Stimulated activated effector memory CD8-positive, alpha-beta T cell treated with anti-CD3 and anti-CD28 coated beads, Interleukin-12 subunit alpha, Interleukin-12 subunit beta, amount 100 ng/mL, for 72 hours (primary cell): Measurements from ENCODE around the gene PTAFR.

ENCODE experiments used
- ATAC-seq: fragments of 150-1000 bp; cut with Tn5 transposase; 2 replicates; pipeline ENCODE4 v1.10.0; 2021
- DNase-seq, 2 donors: peaks; one replicate each; pipeline ENCODE4 v3.0.0; 2021 to 2022; ENCODE audit warnings: low spot score in 2 of 2
- H3K27ac Mint-ChIP-seq: one replicate; pipeline ENCODE4 v1.8.0; 2022; ENCODE audit warnings: mild to moderate bottlenecking, mixed read lengths
- H3K36me3 Mint-ChIP-seq: one replicate; pipeline ENCODE4 v1.8.0; 2022; ENCODE audit warnings: mild to moderate bottlenecking, mixed read lengths
- H3K4me1 Mint-ChIP-seq: one replicate; pipeline ENCODE4 v1.8.0; 2022; ENCODE audit warnings: mixed read lengths
- H3K4me3 Mint-ChIP-seq: one replicate; pipeline ENCODE4 v1.8.0; 2022; ENCODE audit warnings: mild to moderate bottlenecking, mixed read lengths
- H3K9me3 Mint-ChIP-seq: one replicate; pipeline ENCODE4 v1.8.0; 2022; ENCODE audit warnings: mixed read lengths

The PTAFR gene

DNA sequence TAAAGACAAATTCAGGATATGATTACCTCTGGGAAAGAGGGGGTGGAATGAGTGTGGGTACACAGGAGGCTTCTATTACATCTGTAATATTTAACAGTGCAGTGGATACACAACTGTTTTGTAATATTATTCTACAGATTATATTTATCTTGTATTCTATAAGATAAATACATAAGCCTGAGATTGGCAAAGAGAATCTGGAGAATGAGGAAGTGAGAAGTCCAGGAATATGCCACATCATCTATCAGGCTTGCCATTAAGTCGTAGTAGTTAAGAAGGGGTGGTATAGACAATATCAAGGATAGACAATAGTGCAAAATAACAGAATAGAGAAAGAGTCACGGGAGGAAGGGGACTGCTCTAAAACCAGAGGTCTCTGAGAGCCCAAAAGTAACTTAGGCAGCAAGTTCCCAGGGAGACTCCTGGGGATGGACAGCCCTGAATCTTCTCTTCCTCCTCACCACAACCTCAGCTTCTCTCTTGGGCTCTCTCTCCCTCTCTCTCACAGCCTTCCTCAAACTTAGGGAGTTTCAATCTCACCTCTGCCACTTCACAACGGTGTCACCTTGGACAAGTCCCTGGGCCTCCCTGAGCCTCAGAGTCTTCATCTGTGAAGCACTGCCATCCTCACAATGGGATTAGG, 14.0 kb upstream of the PTAFR start:
- Mint-ChIP-seq H3K27ac (no peak overlapping the region), H3K36me3 (no peaks in the 10 kb centered on the region), H3K9me3 (no peaks in the 10 kb centered on the region), H3K4me1 (peaks cover 22% of the 10 kb centered on the region), H3K4me3 (no peak overlapping the region)
- DNase-seq: no peak
- ATAC-seq: no peak

DNA sequence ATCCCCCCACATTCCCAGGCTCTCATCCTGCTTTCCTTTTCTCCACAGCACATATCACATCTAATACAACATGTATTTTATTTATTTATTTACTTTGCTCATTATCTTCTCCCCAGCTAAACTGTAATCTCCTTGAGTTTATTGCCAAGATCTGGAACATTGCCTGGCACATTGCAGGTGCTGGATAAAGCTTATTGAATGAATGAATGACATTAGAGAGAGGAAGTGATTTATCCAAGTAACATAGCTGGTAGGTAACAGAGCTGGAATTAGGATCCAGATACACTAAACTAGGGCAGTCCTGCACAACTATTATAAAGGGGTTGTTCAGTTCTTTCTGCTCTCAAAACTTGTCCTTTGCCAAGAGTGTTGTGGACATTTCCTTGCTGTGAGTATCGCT, 8.6 kb upstream of the PTAFR start:
- no peaks in the 10 kb centered on the region for H3K36me3 Mint-ChIP-seq
- ATAC-seq: no peak

DNA sequence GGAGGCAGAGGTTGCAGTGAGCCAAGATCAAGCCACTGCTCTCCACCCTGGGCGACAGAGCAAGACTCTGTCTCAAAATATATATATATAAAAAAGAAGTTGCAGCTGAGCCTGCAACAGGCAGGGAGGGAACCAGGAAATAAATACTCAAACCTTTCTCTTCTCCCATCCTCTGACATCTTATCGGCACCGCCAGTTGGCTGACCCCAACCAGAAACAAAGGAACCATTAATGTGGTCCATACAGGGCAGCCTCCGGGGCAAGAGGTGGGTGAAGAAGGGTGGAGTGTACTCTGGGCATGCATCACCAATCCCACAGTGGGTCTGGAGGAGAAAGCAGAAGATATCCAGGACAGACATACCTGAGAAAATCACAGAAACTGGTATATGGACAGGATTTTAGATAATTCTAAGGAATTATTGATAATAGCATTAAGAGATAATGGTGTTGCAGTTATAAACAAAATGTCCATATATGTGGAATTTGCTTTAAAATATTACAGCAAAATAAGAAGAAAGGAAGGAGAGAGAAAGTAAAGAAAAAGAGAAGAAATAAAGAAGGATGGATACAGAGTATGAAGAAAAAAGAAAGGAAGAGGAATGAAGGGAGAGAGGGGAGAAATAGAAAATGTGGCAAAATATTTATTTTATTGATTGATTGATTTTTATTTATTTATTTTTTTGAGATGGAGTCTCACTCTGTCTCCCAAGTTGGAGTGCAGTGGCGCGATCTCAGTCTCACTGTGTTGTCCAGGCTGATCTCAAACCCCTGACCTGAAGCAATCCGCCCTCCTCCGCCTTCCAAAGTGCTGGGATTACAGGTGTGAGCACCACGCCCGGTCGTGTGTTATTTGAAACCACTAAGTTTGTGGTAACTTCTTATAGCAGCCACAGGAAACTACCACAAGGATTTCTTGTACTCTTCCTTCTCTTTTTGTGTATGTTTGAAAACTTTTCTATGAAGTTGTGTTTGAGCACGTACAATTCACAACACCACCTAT, 4.1 kb upstream of the PTAFR start:
- H3K4me1 Mint-ChIP-seq: peaks cover 28% of the 10 kb centered on the region
- H3K9me3 Mint-ChIP-seq: no peaks in the 10 kb centered on the region
- ATAC-seq (no peak), DNase-seq (no peak)
- no peak overlapping the region for H3K4me3 Mint-ChIP-seq
- H3K27ac Mint-ChIP-seq: peak overlapping the region; percentile 35
- H3K36me3 Mint-ChIP-seq: no peaks in the 10 kb centered on the region

More for the DNA sequence above, 8.6 kb upstream of the PTAFR start:
- Mint-ChIP-seq H3K4me3 (no peak overlapping the region), H3K9me3 (no peaks in the 10 kb centered on the region), H3K4me1 (peaks cover 11% of the 10 kb centered on the region), H3K27ac (no peak overlapping the region)
- no peak for DNase-seq

DNA sequence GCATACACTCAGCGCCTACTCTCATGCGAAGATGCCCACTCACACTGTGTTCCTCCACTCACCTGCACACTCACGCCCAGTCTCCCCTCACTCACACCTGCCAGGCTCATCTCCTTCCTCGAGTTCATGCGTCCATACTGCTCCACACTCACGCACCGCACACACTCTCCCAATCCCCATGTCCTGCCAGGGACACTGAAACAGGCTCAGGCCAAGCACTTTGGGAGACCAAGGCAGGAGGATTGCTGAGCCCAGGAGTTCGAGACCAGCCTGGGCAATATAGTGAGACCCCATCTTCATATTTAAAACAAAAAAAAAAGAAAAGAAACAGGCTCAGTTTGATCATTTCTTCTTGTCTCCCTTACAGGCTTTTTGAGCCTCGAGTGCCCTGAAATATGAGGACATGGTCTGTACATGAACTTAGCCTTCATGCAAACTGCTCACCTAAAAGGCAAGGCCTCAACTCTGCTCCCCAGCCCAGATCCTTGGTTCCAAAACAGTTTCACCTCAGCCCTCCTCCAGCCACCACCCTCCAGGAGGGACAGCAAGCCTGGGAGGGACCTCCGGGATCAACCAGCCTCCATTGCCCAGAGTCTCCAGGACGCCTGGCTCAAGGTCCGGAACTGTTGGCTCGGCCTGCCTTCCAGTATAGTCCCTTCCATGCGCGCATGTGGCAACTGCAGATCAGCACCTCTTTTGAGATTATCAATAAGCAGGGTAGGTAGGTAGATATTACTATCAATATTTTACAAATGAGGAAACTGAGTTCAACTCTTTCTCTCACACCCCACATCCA, 2.4 kb upstream of the PTAFR start:
- Mint-ChIP-seq H3K27ac (no peak overlapping the region), H3K4me1 (peaks cover 31% of the 10 kb centered on the region), H3K4me3 (no peak overlapping the region), H3K9me3 (no peaks in the 10 kb centered on the region), H3K36me3 (no peaks in the 10 kb centered on the region)
- ATAC-seq (no peak), DNase-seq (no peak)

DNA sequence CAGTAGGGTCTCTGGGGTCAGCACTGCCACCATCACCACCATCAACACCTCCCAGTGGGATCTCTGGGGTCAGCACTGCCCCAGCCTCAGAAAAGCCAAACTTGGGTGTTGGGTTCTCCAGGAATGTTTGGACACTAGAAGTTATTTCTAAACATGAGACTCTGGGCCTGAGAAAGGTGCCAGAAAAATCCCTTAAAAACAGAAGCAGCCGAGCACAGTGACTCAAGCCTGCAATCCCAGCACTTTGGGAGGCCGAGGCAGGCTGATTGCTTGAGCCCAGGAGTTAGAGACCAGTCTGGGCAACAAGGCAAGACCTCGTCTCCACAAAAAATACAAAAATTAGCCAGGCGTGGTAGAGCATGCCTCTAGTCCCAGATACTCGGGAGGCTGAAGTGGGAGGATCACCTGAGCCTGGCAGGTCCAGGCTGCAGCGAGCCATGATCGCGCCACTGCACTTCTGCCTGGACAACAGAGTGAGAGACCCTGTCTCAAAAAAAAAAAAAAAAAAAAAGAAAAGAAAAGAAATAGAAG, 470 bp downstream of the PTAFR start:
- Mint-ChIP-seq H3K4me1 (peaks cover 55% of the 10 kb centered on the region), H3K27ac (no peak overlapping the region), H3K4me3 (no peak overlapping the region), H3K9me3 (no peaks in the 10 kb centered on the region), H3K36me3 (no peaks in the 10 kb centered on the region)
- ATAC-seq: no peak
- DNase-seq: no peak

DNA sequence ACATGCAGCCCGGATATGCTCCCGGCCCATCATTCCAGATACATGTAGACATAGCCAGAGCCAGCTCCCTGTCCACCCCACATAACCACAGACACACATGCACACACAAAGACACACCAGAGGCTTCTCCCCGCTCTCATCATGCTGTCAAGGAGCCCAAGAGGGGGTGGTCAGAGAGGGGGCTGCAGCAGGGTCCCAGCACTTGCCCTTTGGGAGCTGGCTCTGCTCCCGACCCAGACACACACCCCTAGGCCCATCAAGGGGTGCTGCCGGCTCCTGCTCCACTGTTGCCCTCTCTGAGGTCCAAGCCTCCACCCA, 2.6 kb downstream of the PTAFR start:
- Mint-ChIP-seq H3K9me3 (no peaks in the 10 kb centered on the region), H3K36me3 (peaks cover 6% of the 10 kb centered on the region), H3K4me1 (peaks cover 62% of the 10 kb centered on the region), H3K27ac (no peak overlapping the region), H3K4me3 (peak overlapping the region; percentile 36)
- ATAC-seq (no peak), DNase-seq (no peak)

DNA sequence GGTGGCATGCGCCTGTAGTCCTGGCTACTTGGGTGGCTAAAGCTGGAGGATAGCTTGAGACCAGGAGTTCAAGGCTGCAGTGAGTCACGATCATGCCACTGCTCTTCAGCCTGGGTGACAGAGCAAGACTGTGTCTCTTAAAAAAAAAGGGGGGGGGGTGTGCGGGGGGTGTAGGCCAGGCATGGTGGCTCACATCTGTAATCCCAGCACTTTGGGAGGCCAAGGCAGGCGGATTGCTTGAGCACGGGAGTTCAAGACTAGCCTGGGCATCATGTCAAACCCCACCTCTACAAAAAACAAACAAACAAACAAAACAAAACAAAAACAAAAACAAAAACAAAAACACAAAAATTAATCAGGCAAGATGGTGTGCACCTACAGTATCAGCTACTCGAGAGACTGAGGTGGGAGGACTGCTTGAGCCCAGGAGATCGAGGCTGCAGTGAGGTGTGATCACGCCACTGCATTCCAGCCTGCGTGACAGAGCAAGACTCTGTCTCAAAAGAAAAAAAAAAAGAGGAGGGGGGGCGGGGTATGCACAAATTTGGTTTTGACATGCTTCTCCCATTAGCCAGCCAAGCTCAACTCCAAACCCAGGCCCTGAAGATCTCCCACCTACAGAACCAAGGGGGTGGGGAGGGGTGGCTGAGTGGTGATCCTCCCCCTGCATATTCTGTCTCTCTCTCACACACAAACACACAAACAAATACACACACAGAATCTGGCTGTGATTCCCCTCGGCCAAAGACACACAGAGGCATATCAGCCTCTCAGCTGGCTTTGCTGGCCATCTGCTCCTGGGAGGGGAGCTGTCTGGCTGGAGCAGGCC, 3.1 kb downstream of the PTAFR start:
- Mint-ChIP-seq H3K9me3 (no peaks in the 10 kb centered on the region), H3K4me3 (peak overlapping the region; percentile 36), H3K27ac (no peak overlapping the region), H3K4me1 (peaks cover 62% of the 10 kb centered on the region), H3K36me3 (peaks cover 6% of the 10 kb centered on the region)
- ATAC-seq (no peak), DNase-seq (no peak)

DNA sequence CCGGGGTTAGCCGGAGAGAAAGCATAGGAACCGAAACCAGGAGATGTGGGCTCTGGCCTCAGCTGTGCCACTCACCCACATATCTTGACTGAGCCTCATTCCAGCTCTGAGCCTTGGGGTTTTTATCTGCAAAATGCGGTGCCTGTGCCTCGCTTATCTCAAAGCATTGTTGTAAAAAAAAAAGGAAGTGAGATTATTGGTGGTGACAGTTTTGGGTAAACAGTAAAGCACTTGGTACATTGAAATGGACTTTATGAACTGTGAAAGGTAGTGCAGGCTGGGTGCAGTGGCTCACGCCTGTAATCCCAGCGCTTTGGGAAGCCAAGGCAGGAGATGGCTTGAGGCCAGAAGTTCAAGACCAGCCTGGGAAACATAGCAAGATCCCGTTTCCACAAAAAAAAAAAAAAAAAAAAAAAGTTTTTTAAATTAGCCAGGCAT, 3.8 kb downstream of the PTAFR start:
- Mint-ChIP-seq H3K9me3 (no peaks in the 10 kb centered on the region), H3K27ac (peak overlapping the region; percentile 57), H3K4me1 (peaks cover 66% of the 10 kb centered on the region), H3K4me3 (peak overlapping the region; percentile 36), H3K36me3 (peaks cover 6% of the 10 kb centered on the region)
- DNase-seq: peak in 1 of 2 donors; percentile 15
- peak; percentile 67 for ATAC-seq

DNA sequence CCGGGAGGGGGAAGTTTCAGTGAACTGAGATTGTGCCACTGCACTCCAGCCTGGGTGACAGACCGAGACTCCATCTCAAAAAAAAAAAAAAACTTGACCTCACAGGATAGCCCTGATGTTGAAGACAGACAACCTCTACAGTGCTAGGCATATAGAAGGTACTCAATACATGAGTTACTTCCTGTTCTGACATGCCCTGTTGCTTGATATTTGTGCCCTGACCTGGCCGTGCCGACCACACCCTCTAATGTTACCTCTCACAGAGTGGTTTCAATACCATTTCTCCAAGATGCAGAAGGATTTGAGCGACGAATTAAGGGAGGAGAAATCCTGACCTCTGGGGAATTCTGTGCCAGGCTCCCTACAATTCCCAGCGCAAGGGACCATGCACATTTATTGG, 5.2 kb downstream of the PTAFR start:
- Mint-ChIP-seq H3K27ac (no peak overlapping the region), H3K4me1 (peaks cover 57% of the 10 kb centered on the region), H3K9me3 (no peaks in the 10 kb centered on the region), H3K4me3 (no peak overlapping the region), H3K36me3 (peaks cover 6% of the 10 kb centered on the region)
- DNase-seq (no peak), ATAC-seq (no peak)

DNA sequence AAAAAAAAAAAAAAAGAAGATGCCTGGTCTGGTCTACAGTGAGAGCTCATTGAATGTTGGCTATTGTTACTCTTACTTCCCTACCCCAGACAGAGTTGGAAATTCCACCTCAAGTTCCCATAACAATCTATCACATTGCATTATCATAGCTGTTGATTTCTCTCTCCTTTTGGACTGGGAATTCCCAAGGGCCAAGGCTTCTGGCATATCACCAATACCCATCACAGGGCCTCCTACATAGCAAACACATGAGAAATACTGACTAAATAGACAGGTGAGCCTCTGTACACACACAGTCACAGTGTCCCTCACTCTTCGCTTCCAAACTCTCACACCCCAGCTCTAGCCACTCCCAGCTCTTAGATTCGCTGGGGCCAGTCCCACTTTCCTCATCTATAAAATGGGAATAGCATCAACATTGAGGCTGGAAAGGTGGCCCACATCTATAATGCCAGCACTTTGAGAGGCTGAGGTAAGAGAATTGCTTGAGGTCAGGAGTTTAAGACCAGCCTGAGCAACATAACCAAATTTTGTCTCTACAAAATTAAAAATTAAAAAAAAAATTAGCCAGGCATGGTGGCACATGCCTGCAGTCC, 6.4 kb downstream of the PTAFR start:
- no peak for DNase-seq
- H3K27ac Mint-ChIP-seq: no peak overlapping the region
- peaks cover 56% of the 10 kb centered on the region for H3K4me1 Mint-ChIP-seq
- no peaks in the 10 kb centered on the region for H3K9me3 Mint-ChIP-seq
- peaks cover 6% of the 10 kb centered on the region for H3K36me3 Mint-ChIP-seq
- H3K4me3 Mint-ChIP-seq: no peak overlapping the region
- no peak for ATAC-seq

DNA sequence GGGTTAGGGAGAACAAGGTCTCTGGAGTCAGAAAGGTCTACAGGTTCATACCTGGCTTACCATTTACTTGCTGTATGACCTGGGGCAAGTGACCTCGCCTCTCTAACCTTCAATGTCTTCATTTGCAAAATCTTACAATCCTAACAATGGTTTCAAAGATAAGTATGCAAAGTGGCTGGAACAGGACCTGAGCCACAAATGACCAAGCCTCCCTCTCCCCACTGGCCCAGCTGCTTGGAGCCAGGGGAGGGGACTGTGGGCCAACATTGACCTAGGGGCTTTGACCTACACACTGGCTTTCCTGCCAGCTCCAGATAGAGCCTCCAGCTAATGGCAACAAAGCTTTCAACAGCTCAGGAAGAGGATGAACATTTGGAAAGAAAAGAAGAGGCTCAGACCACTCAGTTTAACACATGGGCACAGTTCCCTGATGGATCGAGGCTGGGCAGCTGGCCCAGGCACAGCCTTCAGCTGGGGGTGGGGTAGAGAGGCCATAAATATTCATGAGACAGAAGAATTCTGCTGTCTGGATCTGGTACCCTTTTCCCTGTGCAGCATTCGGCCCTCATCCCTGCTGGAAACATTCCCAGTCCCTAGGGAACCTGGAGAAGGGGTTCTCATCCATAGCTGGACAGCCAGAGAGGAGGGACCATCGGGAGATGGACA, 12.9 kb downstream of the PTAFR start:
- Mint-ChIP-seq H3K4me3 (no peak overlapping the region), H3K4me1 (peaks cover 22% of the 10 kb centered on the region), H3K36me3 (no peaks in the 10 kb centered on the region), H3K27ac (no peak overlapping the region), H3K9me3 (no peaks in the 10 kb centered on the region)
- ATAC-seq (no peak), DNase-seq (no peak)

DNA sequence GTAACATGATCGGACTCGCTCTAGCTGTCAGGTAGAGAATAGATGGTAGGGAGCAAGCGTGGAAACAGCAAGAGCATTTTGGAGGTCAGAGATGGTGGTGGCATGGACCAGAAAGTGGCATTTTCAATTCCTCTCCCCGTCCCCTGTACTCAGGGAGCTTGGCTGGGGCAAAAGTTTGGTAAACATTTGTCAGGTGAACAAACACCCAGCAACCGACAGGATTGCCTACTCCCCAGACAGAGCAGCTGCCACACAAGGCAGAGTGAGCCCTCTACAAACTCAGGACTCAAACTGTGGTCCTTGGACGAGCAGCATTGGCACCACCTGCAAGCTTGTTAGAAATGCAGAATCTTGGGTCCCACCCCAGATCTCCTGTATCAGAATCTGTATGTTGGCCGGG, 14.3 kb downstream of the PTAFR start:
- Mint-ChIP-seq H3K4me3 (no peak overlapping the region), H3K36me3 (no peaks in the 10 kb centered on the region), H3K27ac (no peak overlapping the region), H3K4me1 (peaks cover 17% of the 10 kb centered on the region), H3K9me3 (no peaks in the 10 kb centered on the region)
- DNase-seq: no peak
- no peak for ATAC-seq

DNA sequence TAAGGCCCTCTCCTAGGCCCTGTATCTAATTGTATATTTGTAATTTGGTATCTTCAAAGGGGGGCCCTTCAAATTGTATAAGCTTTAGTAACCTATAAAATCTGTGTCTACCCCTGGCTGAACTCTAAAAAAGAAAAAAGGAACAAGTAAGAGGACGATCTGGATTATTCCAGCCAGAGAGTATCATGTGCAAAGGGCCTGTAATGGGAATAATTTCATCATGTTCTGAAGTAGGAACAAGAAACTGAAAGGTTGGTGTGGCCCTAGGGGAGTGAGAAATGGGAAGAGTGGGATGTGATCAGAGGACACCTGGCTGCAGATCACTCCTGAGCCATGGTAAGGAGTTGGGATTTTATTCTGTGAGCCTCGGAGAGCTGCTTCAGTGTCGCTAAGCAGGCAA, 14.7 kb downstream of the PTAFR start:
- no peaks in the 10 kb centered on the region for H3K36me3 Mint-ChIP-seq
- no peak for DNase-seq
- no peak for ATAC-seq
- H3K4me1 Mint-ChIP-seq: peaks cover 17% of the 10 kb centered on the region
- H3K27ac Mint-ChIP-seq: no peak overlapping the region
- no peaks in the 10 kb centered on the region for H3K9me3 Mint-ChIP-seq
- H3K4me3 Mint-ChIP-seq: no peak overlapping the region

DNA sequence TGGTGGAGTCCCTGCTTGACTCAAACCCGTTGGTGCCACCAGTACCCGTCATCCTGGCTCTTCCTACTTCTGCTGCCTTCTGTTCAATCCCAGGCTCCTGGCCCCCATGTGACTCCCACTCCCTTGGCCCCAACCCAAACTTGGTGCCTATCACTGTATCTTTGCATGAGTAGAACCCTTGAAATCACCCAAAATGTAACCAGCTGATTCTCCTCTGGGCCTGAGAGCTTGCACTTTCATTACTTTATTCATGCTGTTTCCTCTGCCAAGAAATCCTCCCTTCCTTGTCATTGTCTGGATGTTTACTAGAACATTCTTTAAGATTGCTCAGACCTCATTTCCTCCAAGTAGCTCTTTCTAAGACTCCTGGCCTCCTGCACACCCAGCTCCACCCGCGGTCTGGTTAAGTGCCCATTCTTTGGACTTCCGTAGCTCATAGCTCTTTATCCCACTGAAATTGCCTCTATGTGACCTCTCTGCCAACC, 15.7 kb downstream of the PTAFR start:
- H3K4me3 Mint-ChIP-seq: no peak overlapping the region
- no peak for ATAC-seq
- peaks cover 17% of the 10 kb centered on the region for H3K4me1 Mint-ChIP-seq
- no peak overlapping the region for H3K27ac Mint-ChIP-seq
- H3K36me3 Mint-ChIP-seq: no peaks in the 10 kb centered on the region
- no peaks in the 10 kb centered on the region for H3K9me3 Mint-ChIP-seq
- no peak for DNase-seq
